ENCODE results near the gene ANXA6. TPM values are rescaled to one million over a fixed set of nuclear protein-coding genes. Genes with fewer than 3 reads are reported as not detected.
"Not testable (repeated sequence)": the region's sequence is repeated elsewhere in the genome, so short reads cannot be mapped to it uniquely, and the experiment has no call there.

The ANXA6 gene
- total and polyA plus RNA-seq, 10 donors = 141 to 295 (median 185) TPM

DNA sequence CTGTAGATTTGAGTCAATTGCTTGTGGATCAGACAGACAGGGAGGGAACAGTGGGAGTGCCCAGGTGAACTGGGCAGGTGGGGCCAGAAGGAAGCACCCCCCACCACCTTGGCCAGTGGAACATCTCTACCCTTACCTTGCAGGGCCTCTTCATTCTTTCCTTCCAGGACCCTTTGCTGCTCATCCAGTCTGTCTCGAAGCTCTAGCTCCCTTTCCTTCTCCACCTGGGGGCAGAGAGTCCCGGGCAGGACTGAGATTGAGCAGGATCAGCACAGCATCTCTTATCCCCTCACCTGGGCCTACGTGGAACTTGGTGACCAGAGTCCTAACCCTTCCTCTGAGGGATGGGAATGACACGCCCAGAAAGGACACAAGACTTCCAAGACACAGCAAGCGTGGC is 41.3 kb upstream of the ANXA6 start:
- WGBS, 5 donors = 90 to 96% (median 93%) methylated on average over 5 of the region's 5 CpGs
- H3K36me3 ChIP-seq = peaks cover 0 to 81% (median 32%) of the 10 kb centered on the region in 6 donors
- TF ChIP-seq POLR2A (IDR thresholded peaks at IDR 0.05) = no peak
- TF ChIP-seq POLR2AphosphoS5 (IDR thresholded peaks at IDR 0.05) = no peak
- TF ChIP-seq, protein P1, sequence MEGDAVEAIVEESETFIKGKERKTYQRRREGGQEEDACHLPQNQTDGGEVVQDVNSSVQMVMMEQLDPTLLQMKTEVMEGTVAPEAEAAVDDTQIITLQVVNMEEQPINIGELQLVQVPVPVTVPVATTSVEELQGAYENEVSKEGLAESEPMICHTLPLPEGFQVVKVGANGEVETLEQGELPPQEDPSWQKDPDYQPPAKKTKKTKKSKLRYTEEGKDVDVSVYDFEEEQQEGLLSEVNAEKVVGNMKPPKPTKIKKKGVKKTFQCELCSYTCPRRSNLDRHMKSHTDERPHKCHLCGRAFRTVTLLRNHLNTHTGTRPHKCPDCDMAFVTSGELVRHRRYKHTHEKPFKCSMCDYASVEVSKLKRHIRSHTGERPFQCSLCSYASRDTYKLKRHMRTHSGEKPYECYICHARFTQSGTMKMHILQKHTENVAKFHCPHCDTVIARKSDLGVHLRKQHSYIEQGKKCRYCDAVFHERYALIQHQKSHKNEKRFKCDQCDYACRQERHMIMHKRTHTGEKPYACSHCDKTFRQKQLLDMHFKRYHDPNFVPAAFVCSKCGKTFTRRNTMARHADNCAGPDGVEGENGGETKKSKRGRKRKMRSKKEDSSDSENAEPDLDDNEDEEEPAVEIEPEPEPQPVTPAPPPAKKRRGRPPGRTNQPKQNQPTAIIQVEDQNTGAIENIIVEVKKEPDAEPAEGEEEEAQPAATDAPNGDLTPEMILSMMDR (IDR thresholded peaks at IDR 0.05 in 8 of 11, conservative IDR thresholded peaks at IDR 0.05 in 3 of 11) = no peak

DNA sequence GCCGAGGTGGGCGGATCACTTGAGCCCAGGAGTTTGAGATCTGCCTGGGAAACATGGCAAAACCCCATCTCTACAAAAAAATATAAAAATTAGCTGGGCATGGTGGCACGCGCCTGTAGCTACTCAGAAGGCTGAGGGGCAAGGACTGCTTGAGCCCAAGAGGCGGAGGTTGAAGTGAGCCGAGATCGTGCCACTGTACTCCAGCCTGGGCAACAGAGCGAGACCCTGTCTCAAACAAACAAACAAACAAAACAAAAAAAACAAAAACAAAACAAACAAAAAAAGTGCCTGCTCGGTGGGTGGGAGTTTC is 39.7 kb upstream of the ANXA6 start:
- H3K4me3 ChIP-seq; intact Hi-C loops (cut with DNase I; ENCODE audit: low total_unique reads); H3K27me3 ChIP-seq (replicated peaks in 1 of 7); DNase-seq: not testable (repeated sequence)
- peaks cover 19 to 90% (median 41%) of the 10 kb centered on the region in 6 donors for H3K4me1 ChIP-seq
- peaks cover 0 to 88% (median 38%) of the 10 kb centered on the region in 6 donors for H3K36me3 ChIP-seq
- peaks cover 0 to 10% (median 8%) of the 10 kb centered on the region in 8 donors for H3K9me3 ChIP-seq
- H3K27ac ChIP-seq = peak overlapping the region; percentile 29 to 84 (median 64)
- WGBS, 5 donors = 90 to 94% (median 93%) methylated on average over 9 of the region's 9 CpGs

More for the DNA sequence above, 41.3 kb upstream of the ANXA6 start:
- no peaks in the 10 kb centered on the region for H3K9me3 ChIP-seq
- no peak overlapping the region for H3K4me3 ChIP-seq
- no peaks in the 10 kb centered on the region for H3K27me3 ChIP-seq (replicated peaks in 1 of 7)
- intact Hi-C loops (cut with DNase I; ENCODE audit: low total_unique reads) = no loop called here
- peaks cover 29 to 87% (median 50%) of the 10 kb centered on the region in 6 donors for H3K4me1 ChIP-seq
- peak overlapping the region in 2 of 8 donors; percentile 21 to 36 for H3K27ac ChIP-seq
- DNase-seq = no peak

DNA sequence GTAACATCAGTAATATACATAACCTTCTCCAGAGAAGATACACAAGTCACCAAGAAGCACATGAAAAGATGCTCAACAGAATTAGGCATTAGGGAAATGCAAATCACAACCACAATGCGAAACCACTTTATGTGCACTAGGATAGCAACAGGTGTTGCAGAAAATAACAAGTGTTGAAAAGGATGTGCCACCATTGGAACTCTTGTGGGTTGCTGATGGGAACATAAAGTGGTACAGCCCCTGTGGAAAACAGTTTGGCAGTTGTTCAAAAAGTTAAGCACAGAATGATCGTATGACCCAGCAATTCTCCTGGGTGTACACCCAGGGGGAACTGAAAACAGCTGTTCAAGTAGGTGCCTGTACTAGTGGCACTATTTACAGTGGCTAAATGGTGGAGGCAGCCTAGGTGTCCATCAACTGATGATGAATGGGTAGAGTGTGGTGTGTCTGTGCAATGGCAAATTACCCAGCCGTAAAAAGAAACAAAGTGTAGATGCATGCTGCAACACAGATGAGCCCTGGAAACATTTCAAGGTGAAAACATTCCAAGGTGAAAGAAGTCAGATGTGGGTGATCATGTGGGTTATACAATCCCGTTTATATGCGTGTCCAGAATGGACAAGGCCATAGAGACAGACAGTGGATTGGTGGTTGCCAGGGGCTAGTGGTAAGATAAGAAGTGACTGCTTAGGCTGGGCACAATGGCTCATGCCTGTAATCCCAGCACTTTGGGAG is 39.1 kb upstream of the ANXA6 start:
- intact Hi-C loops (cut with DNase I; ENCODE audit: low total_unique reads) = no loop called here
- peak overlapping the region; percentile 29 to 84 (median 64) for H3K27ac ChIP-seq
- H3K36me3 ChIP-seq = peaks cover 0 to 85% (median 38%) of the 10 kb centered on the region in 6 donors
- peaks cover 18 to 90% (median 41%) of the 10 kb centered on the region in 6 donors for H3K4me1 ChIP-seq
- 52 to 66% (median 60%) methylated on average over 5 of the region's 5 CpGs for WGBS, 5 donors
- peak overlapping the region in 1 of 8 donors; percentile 24 for H3K4me3 ChIP-seq
- DNase-seq = no peak
- H3K27me3 ChIP-seq (replicated peaks in 1 of 7) = no peaks in the 10 kb centered on the region
- TF ChIP-seq POLR2AphosphoS5 (IDR thresholded peaks at IDR 0.05) = peak in 1 of 3 donors; percentile 80
- TF ChIP-seq, protein P1 (IDR thresholded peaks at IDR 0.05 in 8 of 11, conservative IDR thresholded peaks at IDR 0.05 in 3 of 11) = no peak
- no peak for TF ChIP-seq POLR2A (IDR thresholded peaks at IDR 0.05)
- peaks cover 0 to 12% (median 10%) of the 10 kb centered on the region in 8 donors for H3K9me3 ChIP-seq

DNA sequence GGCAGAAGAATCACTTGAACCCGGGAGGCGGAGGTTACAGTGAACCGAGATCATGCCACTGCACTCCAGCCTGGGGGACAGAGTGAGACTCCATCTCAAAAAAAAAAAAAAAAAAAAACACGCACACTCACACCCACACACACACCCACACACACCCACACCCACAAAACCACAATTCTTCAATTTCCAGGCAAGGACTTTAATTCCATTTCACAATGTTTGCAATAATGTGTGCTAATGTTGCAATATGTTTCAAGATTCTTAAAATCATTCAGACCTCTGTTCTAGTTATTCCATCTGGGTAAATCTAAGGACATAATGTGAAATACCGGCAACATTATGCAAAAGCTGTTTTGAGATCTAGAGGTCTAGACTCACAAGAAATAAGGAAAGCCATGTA is 38.0 kb upstream of the ANXA6 start:
- no peak overlapping the region for H3K4me3 ChIP-seq
- intact Hi-C loops (cut with DNase I; ENCODE audit: low total_unique reads) = no loop called here
- H3K4me1 ChIP-seq = peaks cover 18 to 91% (median 43%) of the 10 kb centered on the region in 6 donors
- H3K36me3 ChIP-seq = peaks cover 0 to 83% (median 30%) of the 10 kb centered on the region in 6 donors
- peaks cover 0 to 14% (median 10%) of the 10 kb centered on the region in 8 donors for H3K9me3 ChIP-seq
- TF ChIP-seq POLR2A (IDR thresholded peaks at IDR 0.05) (no peak), POLR2AphosphoS5 (IDR thresholded peaks at IDR 0.05) (no peak)
- TF ChIP-seq, protein P1 (IDR thresholded peaks at IDR 0.05 in 8 of 11, conservative IDR thresholded peaks at IDR 0.05 in 3 of 11) = no peak
- WGBS, 5 donors = 57 to 77% (median 63%) methylated on average over 4 to 5 of the region's 5 CpGs
- no peaks in the 10 kb centered on the region for H3K27me3 ChIP-seq (replicated peaks in 1 of 7)
- DNase-seq = no peak
- peak overlapping the region in 7 of 8 donors; percentile 27 to 84 (median 61) for H3K27ac ChIP-seq
